ENCODE data around the gene CPSF3. TPM values are rescaled to one million over a fixed set of nuclear protein-coding genes. Genes with fewer than 3 reads are reported as not detected.

The CPSF3 gene
- total RNA-seq, 1 experiment from 2014 or later: 105 TPM

GRCh38 chr2:9517118-9517782 is 93.8 kb downstream of the CPSF3 start:
- DNase-seq (ENCODE audit: low read depth): no peak

GRCh38 chr2:9518163-9518562 is 94.7 kb downstream of the CPSF3 start:
- no peak for DNase-seq (ENCODE audit: low read depth)

GRCh38 chr2:9518780-9519179 is 95.3 kb downstream of the CPSF3 start:
- DNase-seq (ENCODE audit: low read depth): no peak

- peak; percentile 23 for DNase-seq (ENCODE audit: low read depth)
These were observed 95.8 kb downstream of the CPSF3 start for GRCh38 chr2:9519250-9519649.

Other genes starting within 250 kb of the CPSF3 start
- 40.1 and 46.7 TPM in 2 replicates for gene ASAP2, start 216.8 kb upstream of the CPSF3 start, total RNA-seq (2014; rRNA removed; shearing (Covaris generic))
- 79.4 and 85.5 TPM in 2 replicates for gene ITGB1BP1, start 126 bp upstream of the CPSF3 start, total RNA-seq (2014; rRNA removed; shearing (Covaris generic))
- gene IAH1, start 50.9 kb downstream of the CPSF3 start, total RNA-seq (2014; rRNA removed; shearing (Covaris generic)): 129 and 130 TPM in 2 replicates
- 33.7 and 35.9 TPM in 2 replicates for gene ADAM17, start 132.2 kb downstream of the CPSF3 start, total RNA-seq (2014; rRNA removed; shearing (Covaris generic))
- 1,114 and 1,267 TPM in 2 replicates for gene YWHAQ, start 207.3 kb downstream of the CPSF3 start, total RNA-seq (2014; rRNA removed; shearing (Covaris generic))

Measured in RPMI7951 (cell line).